Neural cell (in vitro differentiated cells): ENCODE measurements around the gene TDRD6. TPM values are rescaled to one million over a fixed set of nuclear protein-coding genes. Genes with fewer than 3 reads are reported as not detected.

Experiments
- H2AFZ ChIP-seq: fragments of 200-600, 300-800 bp; sonication (generic), shearing (Covaris generic); 2 replicates; pipeline ENCODE4 v1.6.0; 2014; ENCODE audit warnings: low read depth, mild to moderate bottlenecking, antibody characterized with exemption, low read length, moderate library complexity
- H3F3A ChIP-seq: fragments of 200-600 bp; shearing (Covaris generic); 2 replicates; pipeline ENCODE4 v1.6.1; 2016; ENCODE audit warnings: mild to moderate bottlenecking, moderate library complexity, mixed read lengths, antibody characterized with exemption, low read length; ENCODE audit not compliant: insufficient read depth, poor library complexity, severe bottlenecking
- H3K27ac ChIP-seq: fragments of 200-600, 300-800 bp; sonication (generic), shearing (Covaris generic); 2 replicates; pipeline ENCODE4 v1.5.1; 2014; ENCODE audit warnings: mild to moderate bottlenecking, low read length, moderate library complexity
- H3K27me3 ChIP-seq: fragments of 300-800, 200-600 bp; sonication (generic), shearing (Covaris generic); 2 replicates; pipeline ENCODE4 v1.6.0; 2014; ENCODE audit warnings: mild to moderate bottlenecking, low read depth, low read length, moderate library complexity; ENCODE audit not compliant: insufficient read depth
- H3K36me3 ChIP-seq: fragments of 300-800, 200-600 bp; sonication (generic), shearing (Covaris generic); 2 replicates; pipeline ENCODE4 v1.5.1; 2014; ENCODE audit warnings: mild to moderate bottlenecking, antibody characterized with exemption, low read length, moderate library complexity; ENCODE audit not compliant: insufficient read depth
- H3K4me2 ChIP-seq: fragments of 300-800, 200-600 bp; sonication (generic), shearing (Covaris generic); 2 replicates; pipeline ENCODE4 v1.6.0; 2014; ENCODE audit warnings: mild to moderate bottlenecking, low read length
- H3K4me3 ChIP-seq: fragments of 300-800, 200-600 bp; sonication (generic), shearing (Covaris generic); 2 replicates; pipeline ENCODE4 v1.5.1; 2014; ENCODE audit warnings: mild to moderate bottlenecking, low read length, moderate library complexity
- H3K79me2 ChIP-seq: fragments of 200-600 bp; shearing (Covaris generic); replicated peaks from 2 replicates; pipeline ENCODE4 v1.6.0; 2014; ENCODE audit warnings: mild to moderate bottlenecking, low read length, moderate library complexity; ENCODE audit not compliant: insufficient read depth
- H3K9ac ChIP-seq: fragments of 300-800, 200-600 bp; sonication (generic), shearing (Covaris generic); 2 replicates; pipeline ENCODE4 v1.6.1; 2016; ENCODE audit warnings: mild to moderate bottlenecking, low read length, mixed read lengths
- H3K9me2 ChIP-seq: fragments of 200-600 bp; shearing (Covaris generic); 2 replicates; pipeline ENCODE4 v1.6.1; 2016; ENCODE audit warnings: mild to moderate bottlenecking, low read length, mixed read lengths; ENCODE audit not compliant: insufficient read depth
- H3K9me3 ChIP-seq: fragments of 200-600, 300-800 bp; sonication (generic), shearing (Covaris generic); 2 replicates; pipeline ENCODE4 v1.6.1; 2016; ENCODE audit warnings: mild to moderate bottlenecking, mixed run types, low read length, moderate library complexity, mixed read lengths
- H4K20me1 ChIP-seq: fragments of 200-600 bp; shearing (Covaris generic); 2 replicates; pipeline ENCODE4 v1.6.1; 2016; ENCODE audit warnings: mild to moderate bottlenecking, mixed run types; ENCODE audit not compliant: insufficient read depth
- EP300 ChIP-seq: fragments of 450-650 bp; conservative IDR thresholded peaks from 2 replicates; pipeline ENCODE4 v1.6.1; 2014; ENCODE audit warnings: antibody characterized with exemption, mild to moderate bottlenecking, moderate library complexity; ENCODE audit not compliant: poor library complexity, severe bottlenecking
- EZH2 ChIP-seq: fragments of 200-600, 300-800 bp; shearing (Covaris generic), sonication (generic); IDR thresholded peaks from 2 replicates; pipeline ENCODE4 v1.6.1; 2014; ENCODE audit warnings: antibody characterized with exemption, low read length, borderline replicate concordance, mild to moderate bottlenecking; ENCODE audit not compliant: insufficient read depth, poor library complexity, severe bottlenecking
- MXI1 ChIP-seq: fragments of 450-650 bp; conservative IDR thresholded peaks from 2 replicates; pipeline ENCODE4 v1.6.1; 2014; ENCODE audit warnings: antibody characterized with exemption, mild to moderate bottlenecking; ENCODE audit not compliant: poor library complexity, severe bottlenecking
- POLR2AphosphoS5 ChIP-seq: IDR thresholded peaks from 2 replicates; pipeline ENCODE4 v1.6.1; 2012
- RAD21 ChIP-seq: fragments of 450-650 bp; conservative IDR thresholded peaks from 2 replicates; pipeline ENCODE4 v1.6.1; 2014; ENCODE audit warnings: antibody characterized with exemption, mild to moderate bottlenecking, moderate library complexity
- SMC3 ChIP-seq: fragments of 450-650 bp; conservative IDR thresholded peaks from 2 replicates; pipeline ENCODE4 v1.6.1; 2014; ENCODE audit warnings: antibody characterized with exemption, mild to moderate bottlenecking, moderate library complexity; ENCODE audit not compliant: poor library complexity
- TAF1 ChIP-seq: IDR thresholded peaks from 2 replicates; pipeline ENCODE4 v1.6.1; 2012; ENCODE audit warnings: low read depth
- polyA plus RNA-seq: library from polyadenylated mRNA; depleted of rRNA; stranded (reverse); fragments of >200 nt; gene quantifications from 2 replicates; pipeline ENCODE4 v1.2.3, GENCODE V29; 2014
- TF ChIP-seq, protein P1 (sequence below): IDR thresholded peaks from 2 replicates; pipeline ENCODE4 v1.6.1; 2012; ENCODE audit warnings: borderline replicate concordance
- TF ChIP-seq, protein P2 (sequence below): fragments of 450-650 bp; IDR thresholded peaks from 2 replicates; pipeline ENCODE4 v1.5.1; 2014; ENCODE audit warnings: antibody characterized with exemption, mild to moderate bottlenecking, moderate library complexity; ENCODE audit not compliant: poor library complexity, severe bottlenecking

The TDRD6 gene
- polyA plus RNA-seq, 1 donor from 2014 or later = 0.92 TPM

DNA sequence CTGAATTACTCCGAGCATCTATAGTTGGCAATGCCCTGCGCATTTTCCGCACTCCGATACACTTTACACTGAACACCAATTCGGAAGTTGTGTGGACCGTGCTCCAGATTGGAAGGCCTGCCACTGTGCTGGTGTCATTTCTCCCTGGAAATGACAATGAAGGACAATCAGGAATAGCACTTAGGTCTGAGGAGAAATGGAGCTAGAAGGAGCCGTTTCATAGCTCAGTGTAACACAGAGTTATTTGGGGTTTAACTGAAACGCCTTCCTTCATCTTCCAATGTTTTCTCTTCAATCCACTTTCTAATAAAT is 48.0 kb downstream of the TDRD6 start:
- Histone ChIP-seq H3K4me3 (peak overlapping the region; percentile 89), H3K27me3 (peaks cover 36% of the 10 kb centered on the region), H3K27ac (no peak overlapping the region), H3K9me3 (no peaks in the 10 kb centered on the region), H4K20me1 (no peaks in the 10 kb centered on the region), H3K9me2 (no peaks in the 10 kb centered on the region), H2AFZ (no peak overlapping the region), H3K79me2 (no peaks in the 10 kb centered on the region), H3K36me3 (no peaks in the 10 kb centered on the region), H3K9ac (peak overlapping the region; percentile 60), H3F3A (no peaks in the 10 kb centered on the region), H3K4me2 (peak overlapping the region; percentile 60)
- TF ChIP-seq RAD21 (no peak), SMC3 (no peak), EP300 (no peak), TAF1 (no peak), EZH2 (no peak), POLR2AphosphoS5 (no peak), MXI1 (no peak)
- TF ChIP-seq, protein P1, sequence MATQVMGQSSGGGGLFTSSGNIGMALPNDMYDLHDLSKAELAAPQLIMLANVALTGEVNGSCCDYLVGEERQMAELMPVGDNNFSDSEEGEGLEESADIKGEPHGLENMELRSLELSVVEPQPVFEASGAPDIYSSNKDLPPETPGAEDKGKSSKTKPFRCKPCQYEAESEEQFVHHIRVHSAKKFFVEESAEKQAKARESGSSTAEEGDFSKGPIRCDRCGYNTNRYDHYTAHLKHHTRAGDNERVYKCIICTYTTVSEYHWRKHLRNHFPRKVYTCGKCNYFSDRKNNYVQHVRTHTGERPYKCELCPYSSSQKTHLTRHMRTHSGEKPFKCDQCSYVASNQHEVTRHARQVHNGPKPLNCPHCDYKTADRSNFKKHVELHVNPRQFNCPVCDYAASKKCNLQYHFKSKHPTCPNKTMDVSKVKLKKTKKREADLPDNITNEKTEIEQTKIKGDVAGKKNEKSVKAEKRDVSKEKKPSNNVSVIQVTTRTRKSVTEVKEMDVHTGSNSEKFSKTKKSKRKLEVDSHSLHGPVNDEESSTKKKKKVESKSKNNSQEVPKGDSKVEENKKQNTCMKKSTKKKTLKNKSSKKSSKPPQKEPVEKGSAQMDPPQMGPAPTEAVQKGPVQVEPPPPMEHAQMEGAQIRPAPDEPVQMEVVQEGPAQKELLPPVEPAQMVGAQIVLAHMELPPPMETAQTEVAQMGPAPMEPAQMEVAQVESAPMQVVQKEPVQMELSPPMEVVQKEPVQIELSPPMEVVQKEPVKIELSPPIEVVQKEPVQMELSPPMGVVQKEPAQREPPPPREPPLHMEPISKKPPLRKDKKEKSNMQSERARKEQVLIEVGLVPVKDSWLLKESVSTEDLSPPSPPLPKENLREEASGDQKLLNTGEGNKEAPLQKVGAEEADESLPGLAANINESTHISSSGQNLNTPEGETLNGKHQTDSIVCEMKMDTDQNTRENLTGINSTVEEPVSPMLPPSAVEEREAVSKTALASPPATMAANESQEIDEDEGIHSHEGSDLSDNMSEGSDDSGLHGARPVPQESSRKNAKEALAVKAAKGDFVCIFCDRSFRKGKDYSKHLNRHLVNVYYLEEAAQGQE = no peak
- TF ChIP-seq, protein P2, sequence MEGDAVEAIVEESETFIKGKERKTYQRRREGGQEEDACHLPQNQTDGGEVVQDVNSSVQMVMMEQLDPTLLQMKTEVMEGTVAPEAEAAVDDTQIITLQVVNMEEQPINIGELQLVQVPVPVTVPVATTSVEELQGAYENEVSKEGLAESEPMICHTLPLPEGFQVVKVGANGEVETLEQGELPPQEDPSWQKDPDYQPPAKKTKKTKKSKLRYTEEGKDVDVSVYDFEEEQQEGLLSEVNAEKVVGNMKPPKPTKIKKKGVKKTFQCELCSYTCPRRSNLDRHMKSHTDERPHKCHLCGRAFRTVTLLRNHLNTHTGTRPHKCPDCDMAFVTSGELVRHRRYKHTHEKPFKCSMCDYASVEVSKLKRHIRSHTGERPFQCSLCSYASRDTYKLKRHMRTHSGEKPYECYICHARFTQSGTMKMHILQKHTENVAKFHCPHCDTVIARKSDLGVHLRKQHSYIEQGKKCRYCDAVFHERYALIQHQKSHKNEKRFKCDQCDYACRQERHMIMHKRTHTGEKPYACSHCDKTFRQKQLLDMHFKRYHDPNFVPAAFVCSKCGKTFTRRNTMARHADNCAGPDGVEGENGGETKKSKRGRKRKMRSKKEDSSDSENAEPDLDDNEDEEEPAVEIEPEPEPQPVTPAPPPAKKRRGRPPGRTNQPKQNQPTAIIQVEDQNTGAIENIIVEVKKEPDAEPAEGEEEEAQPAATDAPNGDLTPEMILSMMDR = no peak

DNA sequence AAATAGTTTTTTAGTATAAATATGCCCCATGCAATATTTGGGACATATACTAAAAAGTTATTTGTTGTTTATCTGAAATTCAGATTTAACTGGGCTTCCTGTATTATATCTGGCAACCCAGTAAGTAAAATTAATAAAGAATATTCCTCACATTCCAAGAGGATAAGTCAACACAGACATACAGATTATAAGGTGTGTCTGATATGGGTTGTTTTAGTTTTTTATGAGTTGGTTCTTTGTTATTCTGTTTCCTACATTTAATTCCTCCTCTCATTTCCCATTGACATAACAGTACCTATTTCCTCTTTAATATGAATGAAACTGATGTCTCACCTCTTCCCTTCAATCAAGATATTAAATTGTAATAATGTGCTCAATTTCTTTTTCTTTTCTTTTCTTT is 49.2 kb downstream of the TDRD6 start:
- Histone ChIP-seq H3K27me3 (peaks cover 36% of the 10 kb centered on the region), H3K4me2 (no peak overlapping the region), H3F3A (no peaks in the 10 kb centered on the region), H3K79me2 (no peaks in the 10 kb centered on the region), H3K9me2 (no peaks in the 10 kb centered on the region), H3K9me3 (no peaks in the 10 kb centered on the region), H4K20me1 (no peaks in the 10 kb centered on the region), H2AFZ (no peak overlapping the region), H3K9ac (no peak overlapping the region), H3K27ac (no peak overlapping the region), H3K4me3 (no peak overlapping the region), H3K36me3 (no peaks in the 10 kb centered on the region)
- TF ChIP-seq, protein P1 = no peak
- TF ChIP-seq MXI1 (no peak), SMC3 (no peak), TAF1 (no peak), EP300 (no peak)
- TF ChIP-seq, protein P2 = no peak
